Neural progenitor cell (in vitro differentiated cells): ENCODE data around the gene MORN1. TPM values are rescaled to one million over a fixed set of nuclear protein-coding genes. Genes with fewer than 3 reads are reported as not detected.

Experiments
- DNase-seq: peaks from one replicate; pipeline ENCODE4 v3.0.0-alpha.2; 2016; ENCODE audit warnings: low spot score
- H2AFZ ChIP-seq: fragments of 200-600 bp; sonication (generic); replicated peaks from 2 replicates; pipeline ENCODE4 v1.6.1; 2016; ENCODE audit warnings: antibody characterized with exemption
- H3F3A ChIP-seq: fragments of 200-600 bp; sonication (generic); 2 replicates; pipeline ENCODE4 v1.6.1; 2016; ENCODE audit warnings: antibody characterized with exemption, low read depth
- H3K27ac ChIP-seq: fragments of 200-600 bp; sonication (generic); 2 replicates; pipeline ENCODE4 v1.5.1; 2016; ENCODE audit warnings: mild to moderate bottlenecking
- H3K27me3 ChIP-seq: fragments of 200-600 bp; sonication (generic); 2 replicates; pipeline ENCODE4 v1.6.1; 2016; ENCODE audit warnings: mild to moderate bottlenecking, moderate library complexity
- H3K36me3 ChIP-seq: fragments of 200-600 bp; sonication (generic); 2 replicates; pipeline ENCODE4 v1.5.1; 2016
- H3K4me1 ChIP-seq: fragments of 200-600 bp; sonication (generic); 2 replicates; pipeline ENCODE4 v1.6.1; 2016; ENCODE audit warnings: mixed run types
- H3K4me2 ChIP-seq: fragments of 200-600 bp; sonication (generic); 2 replicates; pipeline ENCODE4 v1.6.1; 2016
- H3K4me3 ChIP-seq: fragments of 200-600 bp; sonication (generic); 2 replicates; pipeline ENCODE4 v1.5.1; 2016
- H3K79me2 ChIP-seq: fragments of 200-600 bp; sonication (generic); 2 replicates; pipeline ENCODE4 v1.6.1; 2016; ENCODE audit warnings: low read depth
- H3K9ac ChIP-seq: fragments of 200-600 bp; sonication (generic); 2 replicates; pipeline ENCODE4 v1.6.1; 2016
- H3K9me3 ChIP-seq: fragments of 200-600 bp; sonication (generic); 2 replicates; pipeline ENCODE4 v1.5.1; 2016; ENCODE audit warnings: low read depth
- H4K20me1 ChIP-seq: fragments of 200-600 bp; sonication (generic); 2 replicates; pipeline ENCODE4 v1.6.1; 2016; ENCODE audit warnings: low read depth
- H3K27ac Mint-ChIP-seq: 3 replicates; pipeline ENCODE4 v1.8.0; 2021; ENCODE audit warnings: mixed read lengths
- H3K27me3 Mint-ChIP-seq: 2 replicates; pipeline ENCODE4 v1.8.0; 2022; ENCODE audit warnings: low read depth, mild to moderate bottlenecking, inconsistent platforms, moderate library complexity, mixed read lengths; ENCODE audit not compliant: insufficient read depth
- H3K36me3 Mint-ChIP-seq: 3 replicates; pipeline ENCODE4 v1.8.0; 2021; ENCODE audit warnings: mixed read lengths
- H3K4me1 Mint-ChIP-seq: 3 replicates; pipeline ENCODE4 v1.8.0; 2021; ENCODE audit warnings: mixed read lengths
- H3K4me3 Mint-ChIP-seq: 3 replicates; pipeline ENCODE4 v1.8.0; 2021; ENCODE audit warnings: mild to moderate bottlenecking, moderate library complexity, mixed read lengths
- H3K9me3 Mint-ChIP-seq: 3 replicates; pipeline ENCODE4 v1.8.0; 2020; ENCODE audit warnings: mixed read lengths
- CTCF ChIP-seq: fragments of 200-600 bp; sonication (generic); IDR thresholded peaks from 2 replicates; pipeline ENCODE4 v1.5.1; 2017; ENCODE audit warnings: antibody characterized with exemption, mild to moderate bottlenecking
- EZH2 ChIP-seq: fragments of 200-600 bp; sonication (generic); IDR thresholded peaks from 2 replicates; pipeline ENCODE4 v1.6.1; 2017; ENCODE audit warnings: antibody characterized with exemption, mild to moderate bottlenecking, moderate library complexity
- EZH2phosphoT487 ChIP-seq: fragments of 200-600 bp; sonication (generic); IDR thresholded peaks from 2 replicates; pipeline ENCODE4 v1.6.1; 2017; ENCODE audit warnings: antibody characterized with exemption
- total RNA-seq: library from RNA; depleted of rRNA; stranded (reverse); fragments of >200 nt; gene quantifications from 2 replicates; pipeline ENCODE4 v1.2.3, GENCODE V29; 2015; ENCODE audit warnings: low replicate concordance

The MORN1 gene
- total RNA-seq, 1 donor from 2014 or later, result 7.0 TPM

GRCh38 chr1:2347409-2347785 is 44.0 kb downstream of the MORN1 start:
- Histone ChIP-seq H4K20me1 (no peaks in the 10 kb centered on the region), H3K79me2 (no peaks in the 10 kb centered on the region), H3K27me3 (no peaks in the 10 kb centered on the region), H3K27ac (no peak overlapping the region), H3K9ac (no peak overlapping the region), H3K9me3 (no peaks in the 10 kb centered on the region), H3K4me1 (peaks cover 33% of the 10 kb centered on the region), H3K4me3 (no peak overlapping the region), H2AFZ (no peak overlapping the region), H3K4me2 (no peak overlapping the region), H3K36me3 (no peaks in the 10 kb centered on the region), H3F3A (peaks cover 14% of the 10 kb centered on the region)
- peaks cover 6% of the 10 kb centered on the region for H3K27me3 Mint-ChIP-seq
- no peak for DNase-seq
- H3K36me3 Mint-ChIP-seq, result no peaks in the 10 kb centered on the region
- H3K4me3 Mint-ChIP-seq, result no peak overlapping the region
- peaks cover 30% of the 10 kb centered on the region for H3K4me1 Mint-ChIP-seq
- TF ChIP-seq EZH2phosphoT487 (no peak), EZH2 (no peak), CTCF (no peak)
- no peaks in the 10 kb centered on the region for H3K9me3 Mint-ChIP-seq
- no peak overlapping the region for H3K27ac Mint-ChIP-seq

GRCh38 chr1:2346691-2347408 is 44.5 kb downstream of the MORN1 start:
- H3K27me3 ChIP-seq, result no peaks in the 10 kb centered on the region
- H4K20me1 ChIP-seq, result no peaks in the 10 kb centered on the region
- Mint-ChIP-seq H3K4me3 (no peak overlapping the region), H3K4me1 (peaks cover 30% of the 10 kb centered on the region), H3K27ac (no peak overlapping the region), H3K27me3 (peaks cover 4% of the 10 kb centered on the region), H3K36me3 (no peaks in the 10 kb centered on the region), H3K9me3 (no peaks in the 10 kb centered on the region)
- H3K79me2 ChIP-seq, result no peaks in the 10 kb centered on the region
- H3K9ac ChIP-seq, result no peak overlapping the region
- no peaks in the 10 kb centered on the region for H3K36me3 ChIP-seq
- H3K9me3 ChIP-seq, result no peaks in the 10 kb centered on the region
- H3K4me1 ChIP-seq, result peaks cover 33% of the 10 kb centered on the region
- H3F3A ChIP-seq, result peaks cover 14% of the 10 kb centered on the region
- H3K4me3 ChIP-seq, result no peak overlapping the region
- DNase-seq, result no peak
- H3K4me2 ChIP-seq, result no peak overlapping the region
- no peak overlapping the region for H2AFZ ChIP-seq
- H3K27ac ChIP-seq, result no peak overlapping the region
- TF ChIP-seq EZH2phosphoT487, result no peak
- TF ChIP-seq CTCF, result no peak
- no peak for TF ChIP-seq EZH2

- no peak for DNase-seq
- Mint-ChIP-seq H3K9me3 (no peaks in the 10 kb centered on the region), H3K27me3 (peaks cover 6% of the 10 kb centered on the region), H3K4me1 (peaks cover 26% of the 10 kb centered on the region), H3K4me3 (no peak overlapping the region), H3K27ac (peak overlapping the region; percentile 29), H3K36me3 (no peaks in the 10 kb centered on the region)
- Histone ChIP-seq H3K4me2 (no peak overlapping the region), H3K27ac (no peak overlapping the region), H3K9ac (no peak overlapping the region), H3K27me3 (no peaks in the 10 kb centered on the region), H3F3A (peaks cover 14% of the 10 kb centered on the region), H3K4me3 (no peak overlapping the region), H3K4me1 (peaks cover 26% of the 10 kb centered on the region), H2AFZ (no peak overlapping the region), H4K20me1 (no peaks in the 10 kb centered on the region), H3K9me3 (no peaks in the 10 kb centered on the region), H3K36me3 (no peaks in the 10 kb centered on the region), H3K79me2 (no peaks in the 10 kb centered on the region)
- no peak for TF ChIP-seq CTCF
- no peak for TF ChIP-seq EZH2phosphoT487
- no peak for TF ChIP-seq EZH2
Measured at GRCh38 chr1:2345297-2346075, 45.9 kb downstream of the MORN1 start.
